Mucosa of descending colon (tissue), 3 donors: ENCODE measurements around the gene MAML2. TPM values are rescaled to one million over a fixed set of nuclear protein-coding genes. Genes with fewer than 3 reads are reported as not detected.

Source experiments
- ATAC-seq: fragments of 200-7000 bp; cut with Tn5 transposase; one replicate; pipeline ENCODE4 v1.9.1; 2020; ENCODE audit warnings: mild to moderate bottlenecking, moderate library complexity
- DNase-seq, 3 donors: peaks; one replicate each; pipeline ENCODE4 v3.0.0-alpha.2; 2020
- H3K36me3 ChIP-seq: fragments of 200-600 bp; one replicate; pipeline ENCODE4 v1.8.0; 2021; ENCODE audit warnings: low read depth, mild to moderate bottlenecking
- H3K4me1 ChIP-seq: fragments of 200-600 bp; one replicate; pipeline ENCODE4 v1.8.0; 2021; ENCODE audit warnings: low read depth, mild to moderate bottlenecking
- H3K4me3 ChIP-seq: fragments of 200-600 bp; one replicate; pipeline ENCODE4 v1.8.0; 2021; ENCODE audit warnings: mild to moderate bottlenecking
- H3K9me3 ChIP-seq: fragments of 200-600 bp; one replicate; pipeline ENCODE4 v1.8.0; 2021; ENCODE audit warnings: mild to moderate bottlenecking
- intact Hi-C, 2 donors: fragments of 100-400 bp; cut with DNase I in 1 of 2; cut with micrococcal nuclease in 1 of 2; formaldehyde crosslinking; loops; one replicate each; pipeline versions ENCODE4 v1.11.0 to v1.11.1; 2022; cut with DNase I, micrococcal nuclease
- total RNA-seq, 3 donors: library from RNA; stranded (reverse); fragmentation: NEBNext Ultra II Directional in 2 of 3; extraction: Animal tissue kit (Norgen Biotek cat#: 25700) in 2 of 3; gene quantifications; one replicate each; pipeline versions ENCODE4 v1.2.1 to v1.2.4, GENCODE V29; 2021 to 2023
- TF ChIP-seq, protein P1 (sequence below): fragments of 200-600 bp; IDR thresholded peaks from one replicate; pipeline ENCODE4 v1.8.0; 2022; ENCODE audit warnings: antibody characterized with exemption, mild to moderate bottlenecking
- donor health status: DM: no; HTN: no; CAD: no; lungs with moderate emphysema.
- donor health status: DM: no; HTN: no; CAD: no.
- donor health status: DM: no; HTN: yes; CAD: no.

The MAML2 gene
- total RNA-seq, 3 donors from 2014 or later, result 15.2 to 26.4 (median 15.8) TPM

GRCh38 chr11:96012086-96012824, 330.7 kb downstream of the MAML2 start:
- TF ChIP-seq, protein P1, sequence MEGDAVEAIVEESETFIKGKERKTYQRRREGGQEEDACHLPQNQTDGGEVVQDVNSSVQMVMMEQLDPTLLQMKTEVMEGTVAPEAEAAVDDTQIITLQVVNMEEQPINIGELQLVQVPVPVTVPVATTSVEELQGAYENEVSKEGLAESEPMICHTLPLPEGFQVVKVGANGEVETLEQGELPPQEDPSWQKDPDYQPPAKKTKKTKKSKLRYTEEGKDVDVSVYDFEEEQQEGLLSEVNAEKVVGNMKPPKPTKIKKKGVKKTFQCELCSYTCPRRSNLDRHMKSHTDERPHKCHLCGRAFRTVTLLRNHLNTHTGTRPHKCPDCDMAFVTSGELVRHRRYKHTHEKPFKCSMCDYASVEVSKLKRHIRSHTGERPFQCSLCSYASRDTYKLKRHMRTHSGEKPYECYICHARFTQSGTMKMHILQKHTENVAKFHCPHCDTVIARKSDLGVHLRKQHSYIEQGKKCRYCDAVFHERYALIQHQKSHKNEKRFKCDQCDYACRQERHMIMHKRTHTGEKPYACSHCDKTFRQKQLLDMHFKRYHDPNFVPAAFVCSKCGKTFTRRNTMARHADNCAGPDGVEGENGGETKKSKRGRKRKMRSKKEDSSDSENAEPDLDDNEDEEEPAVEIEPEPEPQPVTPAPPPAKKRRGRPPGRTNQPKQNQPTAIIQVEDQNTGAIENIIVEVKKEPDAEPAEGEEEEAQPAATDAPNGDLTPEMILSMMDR, result peak; percentile 24
- H3K4me3 ChIP-seq, result no peak overlapping the region
- ATAC-seq (peak; percentile 99), DNase-seq (peak in 2 of 3 donors; percentile 41 to 59)
- no peaks in the 10 kb centered on the region for H3K36me3 ChIP-seq
- H3K9me3 ChIP-seq, result no peaks in the 10 kb centered on the region
- intact Hi-C loops, result loop anchor here in 1 of 2 donors (1.0 kb wide), 1 partner anchor 331 kb away; the partner anchor contains the start of gene MAML2
- peaks cover 15% of the 10 kb centered on the region for H3K4me1 ChIP-seq

- no peak overlapping the region for H3K4me3 ChIP-seq
- H3K9me3 ChIP-seq, result no peaks in the 10 kb centered on the region
- TF ChIP-seq, protein P1, result no peak
- DNase-seq (no peak), ATAC-seq (no peak)
- H3K4me1 ChIP-seq, result peaks cover 15% of the 10 kb centered on the region
- intact Hi-C loops, result no loop called here
- H3K36me3 ChIP-seq, result no peaks in the 10 kb centered on the region
Observed at GRCh38 chr11:96010683-96011082, 332.3 kb downstream of the MAML2 start.

DNA sequence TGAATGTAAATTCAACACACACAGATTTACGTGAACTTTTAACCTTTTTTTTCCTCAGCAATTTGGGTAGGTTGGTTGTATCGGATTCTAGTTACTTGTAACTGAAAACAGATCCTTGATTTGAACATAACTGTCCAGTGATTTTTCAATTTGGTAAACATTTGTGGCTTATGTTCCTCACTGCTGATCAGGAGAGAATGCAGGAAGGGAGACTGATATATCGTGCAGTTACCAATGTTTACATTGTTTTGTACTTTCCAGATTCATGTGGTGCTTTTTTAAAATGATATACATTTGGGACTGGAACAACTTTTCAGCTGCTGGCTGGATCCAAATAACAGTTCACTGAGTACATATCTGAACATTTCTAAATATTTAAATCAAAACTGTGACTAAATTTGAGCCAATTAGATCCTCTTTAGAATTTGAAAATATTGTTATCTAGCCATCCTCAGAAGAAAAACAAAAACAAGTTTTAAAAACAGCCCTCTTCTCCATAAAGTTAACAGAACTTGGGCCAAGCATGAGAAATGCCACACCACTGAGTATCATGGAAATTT, 334.8 kb downstream of the MAML2 start:
- Histone ChIP-seq H3K9me3 (no peaks in the 10 kb centered on the region), H3K4me3 (no peak overlapping the region), H3K36me3 (no peaks in the 10 kb centered on the region), H3K4me1 (peaks cover 7% of the 10 kb centered on the region)
- ATAC-seq (no peak), DNase-seq (no peak)
- TF ChIP-seq, protein P1, result no peak
- intact Hi-C loops, result no loop called here

DNA sequence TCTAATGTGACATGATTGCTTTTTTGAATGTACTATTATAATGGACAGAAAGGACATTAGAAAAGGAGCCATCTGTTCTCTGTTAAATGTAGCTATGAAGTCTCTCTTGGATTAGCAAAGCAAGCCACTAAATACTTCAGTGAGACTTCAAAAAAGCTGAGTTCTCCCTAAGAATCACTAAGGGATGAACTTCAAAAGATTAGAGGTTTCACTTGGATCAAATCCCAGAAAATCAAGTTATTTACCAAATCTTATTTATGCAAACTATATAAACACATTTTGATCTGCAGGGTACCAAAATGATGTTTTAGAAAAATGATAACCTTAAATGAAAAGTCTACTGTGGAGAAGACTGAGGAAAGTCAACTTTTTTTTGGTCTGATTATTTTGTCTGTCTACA, 337.0 kb downstream of the MAML2 start:
- TF ChIP-seq, protein P1, result no peak
- Histone ChIP-seq H3K4me3 (no peak overlapping the region), H3K36me3 (no peaks in the 10 kb centered on the region), H3K9me3 (no peaks in the 10 kb centered on the region), H3K4me1 (no peaks in the 10 kb centered on the region)
- ATAC-seq (no peak), DNase-seq (no peak)
- intact Hi-C loops, result no loop called here

DNA sequence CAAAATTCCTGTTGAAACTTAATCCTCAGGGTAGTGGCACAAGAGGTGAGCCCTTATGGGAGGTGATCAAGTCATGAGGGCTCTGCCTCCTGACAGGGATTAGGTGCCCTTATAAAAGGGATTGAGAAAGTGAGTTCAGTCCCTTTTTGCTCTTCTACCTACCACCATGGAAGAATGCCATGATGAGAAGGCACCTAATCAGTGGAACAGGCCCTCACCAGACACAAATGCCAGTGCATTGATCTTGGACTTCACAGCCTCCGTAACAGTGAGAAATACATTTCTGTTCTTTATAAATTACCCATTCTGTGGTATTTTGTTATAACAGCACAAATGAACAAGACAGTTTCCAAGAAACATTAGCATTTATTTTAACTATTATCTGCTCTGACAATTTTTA, 338.1 kb downstream of the MAML2 start:
- Histone ChIP-seq H3K9me3 (no peaks in the 10 kb centered on the region), H3K4me1 (peaks cover 4% of the 10 kb centered on the region), H3K36me3 (no peaks in the 10 kb centered on the region), H3K4me3 (no peak overlapping the region)
- ATAC-seq (no peak), DNase-seq (no peak)
- TF ChIP-seq, protein P1, result no peak
- intact Hi-C loops, result no loop called here
